ENCODE data around the gene MBD6.

DNA sequence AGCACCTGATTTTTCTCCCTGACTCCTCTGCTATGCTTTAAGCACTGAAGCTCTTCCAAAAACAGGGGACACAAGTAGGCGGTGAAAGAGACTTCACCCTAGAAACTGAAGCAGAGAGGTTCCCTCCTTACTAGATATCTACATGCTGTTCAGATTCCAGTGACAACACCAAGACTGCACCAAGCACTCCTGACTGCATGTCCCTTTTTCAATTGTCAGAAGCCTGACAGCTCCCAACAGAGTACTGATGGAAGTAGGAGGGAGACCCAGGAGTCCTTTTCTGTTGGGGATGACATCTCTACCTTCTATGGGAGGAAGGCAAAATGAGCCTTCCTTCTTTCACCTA, 13.9 kb downstream of the MBD6 start:
- TF ChIP-seq, protein P1, sequence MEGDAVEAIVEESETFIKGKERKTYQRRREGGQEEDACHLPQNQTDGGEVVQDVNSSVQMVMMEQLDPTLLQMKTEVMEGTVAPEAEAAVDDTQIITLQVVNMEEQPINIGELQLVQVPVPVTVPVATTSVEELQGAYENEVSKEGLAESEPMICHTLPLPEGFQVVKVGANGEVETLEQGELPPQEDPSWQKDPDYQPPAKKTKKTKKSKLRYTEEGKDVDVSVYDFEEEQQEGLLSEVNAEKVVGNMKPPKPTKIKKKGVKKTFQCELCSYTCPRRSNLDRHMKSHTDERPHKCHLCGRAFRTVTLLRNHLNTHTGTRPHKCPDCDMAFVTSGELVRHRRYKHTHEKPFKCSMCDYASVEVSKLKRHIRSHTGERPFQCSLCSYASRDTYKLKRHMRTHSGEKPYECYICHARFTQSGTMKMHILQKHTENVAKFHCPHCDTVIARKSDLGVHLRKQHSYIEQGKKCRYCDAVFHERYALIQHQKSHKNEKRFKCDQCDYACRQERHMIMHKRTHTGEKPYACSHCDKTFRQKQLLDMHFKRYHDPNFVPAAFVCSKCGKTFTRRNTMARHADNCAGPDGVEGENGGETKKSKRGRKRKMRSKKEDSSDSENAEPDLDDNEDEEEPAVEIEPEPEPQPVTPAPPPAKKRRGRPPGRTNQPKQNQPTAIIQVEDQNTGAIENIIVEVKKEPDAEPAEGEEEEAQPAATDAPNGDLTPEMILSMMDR (conservative IDR thresholded peaks at IDR 0.05; ENCODE audit: low read depth, low read length), result no peak
- TF ChIP-seq RFX5 (IDR thresholded peaks at IDR 0.05; ENCODE audit: low read depth, low read length) (no peak), MXI1 (IDR thresholded peaks at IDR 0.05; ENCODE audit: borderline replicate concordance, low read depth, low read length) (no peak), RAD21 (IDR thresholded peaks at IDR 0.05; ENCODE audit: low read length) (no peak), FOS (IDR thresholded peaks at IDR 0.05; ENCODE audit: low read depth, low read length) (no peak), RCOR1 (IDR thresholded peaks at IDR 0.05; ENCODE audit: insufficient replicate concordance, low read length) (no peak), POLR2A (IDR thresholded peaks at IDR 0.05; ENCODE audit: low read depth, low read length) (no peak), BHLHE40 (IDR thresholded peaks at IDR 0.05; ENCODE audit: low read depth, low read length) (no peak), MAFK (IDR thresholded peaks at IDR 0.05; ENCODE audit: low read depth, low read length) (no peak), SMC3 (IDR thresholded peaks at IDR 0.05; ENCODE audit: low read depth, low read length) (no peak), CEBPB (IDR thresholded peaks at IDR 0.05; ENCODE audit: low read depth, low read length) (no peak), MAZ (IDR thresholded peaks at IDR 0.05; ENCODE audit: borderline replicate concordance, low read depth, low read length) (no peak)
- TF ChIP-seq, protein P2, sequence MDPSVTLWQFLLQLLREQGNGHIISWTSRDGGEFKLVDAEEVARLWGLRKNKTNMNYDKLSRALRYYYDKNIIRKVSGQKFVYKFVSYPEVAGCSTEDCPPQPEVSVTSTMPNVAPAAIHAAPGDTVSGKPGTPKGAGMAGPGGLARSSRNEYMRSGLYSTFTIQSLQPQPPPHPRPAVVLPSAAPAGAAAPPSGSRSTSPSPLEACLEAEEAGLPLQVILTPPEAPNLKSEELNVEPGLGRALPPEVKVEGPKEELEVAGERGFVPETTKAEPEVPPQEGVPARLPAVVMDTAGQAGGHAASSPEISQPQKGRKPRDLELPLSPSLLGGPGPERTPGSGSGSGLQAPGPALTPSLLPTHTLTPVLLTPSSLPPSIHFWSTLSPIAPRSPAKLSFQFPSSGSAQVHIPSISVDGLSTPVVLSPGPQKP (IDR thresholded peaks at IDR 0.05; ENCODE audit: borderline replicate concordance, low read depth, low read length), result no peak
- TF ChIP-seq, protein P3, sequence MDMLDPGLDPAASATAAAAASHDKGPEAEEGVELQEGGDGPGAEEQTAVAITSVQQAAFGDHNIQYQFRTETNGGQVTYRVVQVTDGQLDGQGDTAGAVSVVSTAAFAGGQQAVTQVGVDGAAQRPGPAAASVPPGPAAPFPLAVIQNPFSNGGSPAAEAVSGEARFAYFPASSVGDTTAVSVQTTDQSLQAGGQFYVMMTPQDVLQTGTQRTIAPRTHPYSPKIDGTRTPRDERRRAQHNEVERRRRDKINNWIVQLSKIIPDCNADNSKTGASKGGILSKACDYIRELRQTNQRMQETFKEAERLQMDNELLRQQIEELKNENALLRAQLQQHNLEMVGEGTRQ (IDR thresholded peaks at IDR 0.05; ENCODE audit: low read depth, low read length), result no peak
